Ascending aorta (tissue), 2 donors: ENCODE results near the gene B3GNT4. TPM values are rescaled to one million over a fixed set of nuclear protein-coding genes. Genes with fewer than 3 reads are reported as not detected.

Experiments used
- DNase-seq, 2 donors: peaks; one replicate each; pipeline ENCODE4 v3.0.0-alpha.2; 2019; ENCODE audit warnings: low spot score in 2 of 2
- H3K27ac ChIP-seq, 2 donors: fragments of 200-600 bp; sonication (generic); one replicate each; pipeline ENCODE4 v1.5.1; 2016 to 2017; ENCODE audit warnings: mild to moderate bottlenecking in 1 of 2
- H3K27me3 ChIP-seq: fragments of 200-600 bp; sonication (generic); one replicate; pipeline ENCODE4 v1.5.1; 2017
- H3K36me3 ChIP-seq, 2 donors: fragments of 200-600 bp; sonication (generic); one replicate each; pipeline ENCODE4 v1.5.1; 2016
- H3K4me1 ChIP-seq, 2 donors: fragments of 200-600 bp; sonication (generic); one replicate each; pipeline ENCODE4 v1.5.1; 2016 to 2017; ENCODE audit warnings: mild to moderate bottlenecking in 1 of 2
- H3K4me3 ChIP-seq, 2 donors: fragments of 200-600 bp; sonication (generic); one replicate each; pipeline ENCODE4 v1.5.1; 2016 to 2017; ENCODE audit warnings: mild to moderate bottlenecking in 1 of 2
- H3K9me3 ChIP-seq, 2 donors: fragments of 200-600 bp; sonication (generic); one replicate each; pipeline ENCODE4 v1.5.1; 2016
- CTCF ChIP-seq, 3 experiments: fragments of 200-600 bp in 2 of 3; fragments of 450-650 bp in 1 of 3; sonication (generic) in 2 of 3; IDR thresholded peaks; one replicate each; pipeline ENCODE4 v1.5.1; 2016 to 2019; ENCODE audit warnings: antibody characterized with exemption in 3 of 3, mild to moderate bottlenecking in 1 of 3, moderate library complexity in 1 of 3
- intact Hi-C: fragments of 100-400 bp; cut with DNase I; formaldehyde crosslinking; loops from one replicate; pipeline ENCODE4 v1.15.1; 2023
- total RNA-seq: library from RNA; depleted of rRNA; stranded (reverse); fragments of >200 nt; gene quantifications from one replicate; pipeline ENCODE4 v1.1.0, GENCODE V29; 2016

The B3GNT4 gene
- total RNA-seq, 1 donor from 2014 or later: not detected

GRCh38 chr12:122190842-122191668, 12.5 kb upstream of the B3GNT4 start:
- DNase-seq: no peak
- Histone ChIP-seq H3K27me3 (no peaks in the 10 kb centered on the region), H3K27ac (no peak overlapping the region), H3K4me3 (no peak overlapping the region), H3K4me1 (no peaks in the 10 kb centered on the region), H3K9me3 (no peaks in the 10 kb centered on the region), H3K36me3 (no peaks in the 10 kb centered on the region)
- intact Hi-C loops: no loop called here
- peak; percentile 18 to 40 (median 31) for TF ChIP-seq CTCF (IDR thresholded peaks at IDR 0.05)

- Histone ChIP-seq H3K27ac (no peak overlapping the region), H3K9me3 (no peaks in the 10 kb centered on the region), H3K36me3 (no peaks in the 10 kb centered on the region), H3K4me1 (no peaks in the 10 kb centered on the region), H3K4me3 (no peak overlapping the region), H3K27me3 (no peaks in the 10 kb centered on the region)
- intact Hi-C loops: no loop called here
- no peak for TF ChIP-seq CTCF (IDR thresholded peaks at IDR 0.05)
- DNase-seq: no peak
These were observed 11.1 kb upstream of the B3GNT4 start for GRCh38 chr12:122192441-122192840.

- DNase-seq: no peak
- intact Hi-C loops: no loop called here
- Histone ChIP-seq H3K4me3 (no peak overlapping the region), H3K27ac (no peak overlapping the region), H3K36me3 (no peaks in the 10 kb centered on the region), H3K27me3 (no peaks in the 10 kb centered on the region), H3K9me3 (no peaks in the 10 kb centered on the region), H3K4me1 (no peaks in the 10 kb centered on the region)
- TF ChIP-seq CTCF (IDR thresholded peaks at IDR 0.05): no peak
These were observed 8.7 kb upstream of the B3GNT4 start for GRCh38 chr12:122194804-122195203.

GRCh38 chr12:122195405-122195804, 8.1 kb upstream of the B3GNT4 start:
- H3K4me1 ChIP-seq: no peaks in the 10 kb centered on the region
- no peak for DNase-seq
- no peaks in the 10 kb centered on the region for H3K9me3 ChIP-seq
- intact Hi-C loops: no loop called here
- TF ChIP-seq CTCF (IDR thresholded peaks at IDR 0.05): no peak
- H3K27ac ChIP-seq: no peak overlapping the region
- H3K36me3 ChIP-seq: no peaks in the 10 kb centered on the region
- no peaks in the 10 kb centered on the region for H3K27me3 ChIP-seq
- no peak overlapping the region for H3K4me3 ChIP-seq

- H3K4me3 ChIP-seq: no peak overlapping the region
- intact Hi-C loops: no loop called here
- DNase-seq: no peak
- H3K27me3 ChIP-seq: no peaks in the 10 kb centered on the region
- no peaks in the 10 kb centered on the region for H3K36me3 ChIP-seq
- H3K4me1 ChIP-seq: no peaks in the 10 kb centered on the region
- H3K9me3 ChIP-seq: no peaks in the 10 kb centered on the region
- no peak for TF ChIP-seq CTCF (IDR thresholded peaks at IDR 0.05)
- no peak overlapping the region for H3K27ac ChIP-seq
These were observed 5.9 kb upstream of the B3GNT4 start for GRCh38 chr12:122197612-122197966.
